GM13977 (cell line): ENCODE measurements around the gene KCTD1.

Experiments used
- DNase-seq: peaks from one replicate; pipeline ENCODE4 v3.0.0; 2012; ENCODE audit warnings: low spot score
- CTCF ChIP-seq: IDR thresholded peaks from 2 replicates; pipeline ENCODE4 v1.5.1; 2012; ENCODE audit warnings: mild to moderate bottlenecking, control low read depth; ENCODE audit not compliant: insufficient read depth; ENCODE audit errors: extremely low read depth, missing control alignments
- in situ Hi-C: fragments of 300-500 bp; cut with MboI; formaldehyde crosslinking; loops from one replicate; pipeline ENCODE4 v1.12.0; 2022; ENCODE audit warnings: low sequenced_read_pairs, low pct_unique_long_range_greater_than_20kb, mixed read lengths, inconsistent platforms; ENCODE audit not compliant: unreplicated experiment

Gene KCTD1

GRCh38 chr18:26536032-26536431 lies 12.3 kb downstream of the KCTD1 start:
- no peak for DNase-seq
- in situ Hi-C loops = no loop called here
- TF ChIP-seq CTCF = no peak

- TF ChIP-seq CTCF = no peak
- no peak for DNase-seq
- in situ Hi-C loops = no loop called here
These were observed 12.7 kb downstream of the KCTD1 start for GRCh38 chr18:26535630-26536029.

GRCh38 chr18:26532367-26533340 lies 15.7 kb downstream of the KCTD1 start:
- in situ Hi-C loops = no loop called here
- no peak for DNase-seq
- no peak for TF ChIP-seq CTCF

- no peak for DNase-seq
- no peak for TF ChIP-seq CTCF
- in situ Hi-C loops = no loop called here
These were observed 16.6 kb downstream of the KCTD1 start for GRCh38 chr18:26531605-26532298.

GRCh38 chr18:26526966-26527234 lies 21.5 kb downstream of the KCTD1 start:
- DNase-seq = no peak
- no peak for TF ChIP-seq CTCF
- in situ Hi-C loops = no loop called here

GRCh38 chr18:26526128-26526965 lies 22.0 kb downstream of the KCTD1 start:
- no peak for TF ChIP-seq CTCF
- in situ Hi-C loops = no loop called here
- no peak for DNase-seq
